Gastrocnemius medialis (tissue), 4 donors: Measurements from ENCODE around the gene OOSP2.

Experiments used
- POLR2A ChIP-seq, 2 donors: fragments of 450-650 bp; IDR thresholded peaks; one replicate each; pipeline ENCODE4 v1.6.1; 2017; ENCODE audit warnings: antibody characterized with exemption in 2 of 2, mild to moderate bottlenecking in 2 of 2, moderate library complexity in 2 of 2
- TF ChIP-seq, protein P1 (sequence below), 5 experiments: fragments of 450-650 bp in 3 of 5; fragments of 200-600 bp in 2 of 5; sonication (generic) in 2 of 5; IDR thresholded peaks in 4 of 5; conservative IDR thresholded peaks in 1 of 5; 1 replicate in 4 of 5; 2 replicates in 1 of 5; pipeline ENCODE4 v1.5.1; 2016 to 2019; ENCODE audit warnings: antibody characterized with exemption in 5 of 5, mild to moderate bottlenecking in 3 of 5, moderate library complexity in 3 of 5

DNA sequence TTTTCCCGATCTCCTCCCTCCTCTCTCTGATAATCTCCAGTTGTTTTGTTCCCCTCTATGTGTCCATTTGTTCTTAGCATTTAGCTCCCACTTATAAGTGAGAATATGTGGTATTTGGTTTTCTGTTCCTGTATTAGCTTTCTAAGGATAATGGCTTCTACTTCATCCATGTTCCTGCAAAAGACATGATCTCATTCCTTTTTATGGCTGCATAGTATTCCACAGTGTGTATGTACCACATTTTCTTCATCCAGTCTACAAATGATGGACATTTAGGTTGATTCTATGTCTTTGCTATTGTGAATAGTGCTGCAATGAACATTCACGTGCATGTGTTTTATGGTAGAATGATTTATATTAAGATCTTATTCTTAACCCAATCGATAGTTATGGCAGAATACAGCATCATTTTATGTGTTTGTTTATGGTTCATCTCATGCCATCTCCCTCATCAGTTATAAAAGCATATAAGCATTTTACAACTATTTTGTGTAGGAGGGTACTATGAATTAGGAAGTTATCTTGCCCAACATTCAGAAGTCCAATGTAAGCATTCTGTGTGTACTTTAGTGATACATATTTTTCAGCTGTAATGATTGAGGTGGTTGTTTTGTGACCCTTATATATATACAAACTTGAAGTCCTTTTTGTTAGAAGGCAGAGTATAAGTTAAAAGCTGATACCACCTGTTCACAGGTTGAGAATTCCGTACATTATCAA is 19.5 kb downstream of the OOSP2 start:
- TF ChIP-seq, protein P1, sequence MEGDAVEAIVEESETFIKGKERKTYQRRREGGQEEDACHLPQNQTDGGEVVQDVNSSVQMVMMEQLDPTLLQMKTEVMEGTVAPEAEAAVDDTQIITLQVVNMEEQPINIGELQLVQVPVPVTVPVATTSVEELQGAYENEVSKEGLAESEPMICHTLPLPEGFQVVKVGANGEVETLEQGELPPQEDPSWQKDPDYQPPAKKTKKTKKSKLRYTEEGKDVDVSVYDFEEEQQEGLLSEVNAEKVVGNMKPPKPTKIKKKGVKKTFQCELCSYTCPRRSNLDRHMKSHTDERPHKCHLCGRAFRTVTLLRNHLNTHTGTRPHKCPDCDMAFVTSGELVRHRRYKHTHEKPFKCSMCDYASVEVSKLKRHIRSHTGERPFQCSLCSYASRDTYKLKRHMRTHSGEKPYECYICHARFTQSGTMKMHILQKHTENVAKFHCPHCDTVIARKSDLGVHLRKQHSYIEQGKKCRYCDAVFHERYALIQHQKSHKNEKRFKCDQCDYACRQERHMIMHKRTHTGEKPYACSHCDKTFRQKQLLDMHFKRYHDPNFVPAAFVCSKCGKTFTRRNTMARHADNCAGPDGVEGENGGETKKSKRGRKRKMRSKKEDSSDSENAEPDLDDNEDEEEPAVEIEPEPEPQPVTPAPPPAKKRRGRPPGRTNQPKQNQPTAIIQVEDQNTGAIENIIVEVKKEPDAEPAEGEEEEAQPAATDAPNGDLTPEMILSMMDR (IDR thresholded peaks at IDR 0.05 in 4 of 5, conservative IDR thresholded peaks at IDR 0.05 in 1 of 5), result no peak
- TF ChIP-seq POLR2A (IDR thresholded peaks at IDR 0.05), result no peak
